Stimulated activated CD4-positive, alpha-beta T cell treated with anti-CD3 and anti-CD28 coated beads, TNF-alpha, amount 100 ng/mL, for 1 hour (primary cell): ENCODE measurements around the gene TMEM242.

Experiments used
- DNase-seq, 3 donors: peaks; one replicate each; pipeline ENCODE4 v3.0.0-alpha.2; 2020; ENCODE audit warnings: low read depth in 3 of 3, low spot score in 1 of 3

Gene TMEM242

DNA sequence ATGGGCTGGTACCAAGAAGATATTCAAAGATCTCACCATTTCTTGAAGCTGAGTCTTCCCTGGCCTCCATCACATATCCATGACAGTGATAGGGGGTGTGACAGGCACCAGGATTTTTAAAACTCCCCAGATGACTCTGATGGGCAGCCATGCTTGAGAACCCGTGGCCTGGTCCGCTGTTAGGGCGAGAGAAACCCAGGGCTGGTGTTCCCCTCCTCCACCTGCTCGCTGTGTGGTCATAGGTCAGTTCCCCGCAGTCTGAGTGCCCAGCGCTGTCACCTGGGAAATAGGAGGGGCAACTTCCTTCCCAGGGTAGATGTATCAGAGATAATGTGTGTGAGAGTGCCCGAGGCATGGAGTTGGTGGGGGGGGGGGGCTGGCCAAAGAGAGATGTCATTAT is 50.9 kb downstream of the TMEM242 start:
- DNase-seq, result no peak

- no peak for DNase-seq
These were observed 51.4 kb downstream of the TMEM242 start for GRCh38 chr6:157271911-157272310.

GRCh38 chr6:157271441-157271840 is 51.9 kb downstream of the TMEM242 start:
- DNase-seq, result no peak

- no peak for DNase-seq
These were observed 52.4 kb downstream of the TMEM242 start for GRCh38 chr6:157270916-157271315.

- DNase-seq, result no peak
These were observed 53.0 kb downstream of the TMEM242 start for GRCh38 chr6:157270308-157270707.

DNA sequence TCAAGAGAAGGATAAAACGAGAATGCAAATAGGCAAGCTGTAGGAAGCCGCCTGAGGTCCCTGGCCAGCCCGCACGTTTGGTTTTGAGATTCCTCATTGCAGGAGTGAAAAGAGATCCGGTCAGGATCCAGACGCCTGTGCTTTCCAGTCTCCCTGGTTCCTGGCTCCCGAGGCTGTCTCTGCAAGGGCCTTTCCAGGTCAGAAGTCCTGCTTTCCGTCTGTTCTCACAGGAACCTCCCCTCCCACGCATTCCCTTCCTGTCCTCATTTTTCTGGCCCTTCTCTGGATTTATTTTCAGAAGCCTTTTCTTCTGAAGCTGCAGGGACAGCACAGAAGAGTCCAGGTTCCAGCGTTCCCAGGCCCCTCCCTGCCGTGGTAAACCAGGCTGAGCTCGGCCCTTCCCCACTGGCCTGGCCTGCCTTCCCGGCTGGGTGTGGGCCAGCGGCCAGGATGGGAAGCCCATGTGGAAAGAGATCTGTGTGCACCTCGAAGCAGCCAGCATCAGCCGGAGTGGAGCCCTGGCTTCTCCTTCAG is 54.0 kb downstream of the TMEM242 start:
- no peak for DNase-seq

DNA sequence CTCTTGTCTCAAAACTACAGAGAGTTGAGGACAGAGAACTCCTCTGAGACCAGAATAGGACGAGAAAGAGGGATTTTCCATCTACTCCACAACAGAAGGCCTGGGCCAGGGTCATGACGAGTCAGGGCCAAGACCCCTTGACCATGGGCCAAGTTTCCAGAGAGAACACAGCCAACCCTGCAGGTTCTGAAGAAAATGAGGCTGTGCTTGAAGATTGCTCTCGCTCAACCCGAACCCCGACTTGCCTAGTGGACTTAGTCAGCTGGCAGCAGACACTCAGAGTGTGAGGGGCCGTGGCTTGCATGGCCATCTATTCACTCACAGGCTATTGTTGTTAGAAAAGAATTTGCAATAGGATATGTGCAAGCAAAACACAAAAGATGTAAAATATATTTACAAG is 54.5 kb downstream of the TMEM242 start:
- DNase-seq, result no peak

- no peak for DNase-seq
These were observed 54.9 kb downstream of the TMEM242 start for GRCh38 chr6:157268396-157268795.

- no peak for DNase-seq
These were observed 55.7 kb downstream of the TMEM242 start for GRCh38 chr6:157267654-157268053.

DNA sequence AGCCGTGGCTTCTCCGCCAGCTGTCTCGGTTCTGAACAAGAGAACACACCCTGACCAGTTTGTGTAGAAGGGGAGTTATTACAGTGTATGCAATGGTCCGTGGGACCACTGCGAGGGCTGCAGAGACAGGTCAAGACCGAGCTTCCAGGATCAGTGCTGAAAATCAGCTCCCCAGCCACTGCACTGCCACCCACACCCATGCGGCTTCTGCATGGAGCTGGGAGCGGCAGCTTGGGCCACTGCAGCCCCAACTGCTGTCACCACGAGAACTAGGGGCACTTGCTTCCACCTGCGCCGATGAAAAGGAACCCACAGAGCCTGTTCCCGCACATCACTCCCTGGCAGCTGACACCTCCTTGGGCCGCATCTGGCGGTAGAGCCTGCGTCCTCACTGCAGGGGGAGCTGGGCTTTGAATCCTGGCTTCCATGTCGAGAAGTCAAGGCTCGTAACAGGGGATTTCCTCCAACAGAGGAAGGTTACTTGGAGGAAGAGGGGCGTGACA is 56.2 kb downstream of the TMEM242 start:
- DNase-seq, result no peak

- DNase-seq, result no peak
These were observed 56.8 kb downstream of the TMEM242 start for GRCh38 chr6:157266274-157267101.

DNA sequence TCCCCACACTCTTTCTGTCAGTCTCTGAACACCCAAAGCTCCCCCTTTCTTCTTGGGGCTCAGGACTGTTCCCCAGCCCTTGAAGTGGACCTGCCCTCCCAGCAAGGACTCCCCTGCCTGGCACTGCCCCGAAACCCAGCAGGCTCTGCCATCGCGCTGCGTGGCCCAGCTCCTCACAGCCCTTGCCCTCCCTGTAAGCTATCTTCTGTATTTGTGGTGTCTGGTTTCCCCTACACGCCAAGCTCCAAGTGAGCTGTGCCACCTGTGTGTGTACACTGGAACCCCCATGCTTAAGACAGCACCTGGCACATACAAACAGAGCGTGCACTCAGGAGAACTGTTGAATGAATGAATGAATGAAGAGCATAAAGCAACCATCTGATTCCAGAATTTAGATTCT is 57.7 kb downstream of the TMEM242 start:
- DNase-seq, result no peak

DNA sequence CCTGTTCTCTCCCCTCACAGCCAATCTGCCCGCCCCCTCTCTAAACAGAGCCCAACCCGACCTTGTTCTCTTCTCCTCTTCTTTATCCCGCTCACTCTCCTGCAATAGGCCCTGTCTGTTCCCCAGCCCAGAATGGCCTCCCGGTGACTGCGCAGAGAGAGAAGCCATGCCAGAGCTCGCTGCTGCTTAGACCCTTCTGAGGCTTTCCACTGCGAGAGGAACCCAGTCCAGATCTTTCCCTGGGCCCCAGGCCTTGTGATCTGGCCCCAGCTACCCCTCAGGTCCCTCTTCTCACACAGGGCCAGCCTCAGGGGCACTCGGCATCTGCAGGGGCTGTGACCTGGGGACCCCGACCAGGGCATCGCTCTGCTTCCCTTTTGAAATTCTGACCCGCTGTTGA is 58.1 kb downstream of the TMEM242 start:
- no peak for DNase-seq

- no peak for DNase-seq
These were observed 58.6 kb downstream of the TMEM242 start for GRCh38 chr6:157264701-157265100.

DNA sequence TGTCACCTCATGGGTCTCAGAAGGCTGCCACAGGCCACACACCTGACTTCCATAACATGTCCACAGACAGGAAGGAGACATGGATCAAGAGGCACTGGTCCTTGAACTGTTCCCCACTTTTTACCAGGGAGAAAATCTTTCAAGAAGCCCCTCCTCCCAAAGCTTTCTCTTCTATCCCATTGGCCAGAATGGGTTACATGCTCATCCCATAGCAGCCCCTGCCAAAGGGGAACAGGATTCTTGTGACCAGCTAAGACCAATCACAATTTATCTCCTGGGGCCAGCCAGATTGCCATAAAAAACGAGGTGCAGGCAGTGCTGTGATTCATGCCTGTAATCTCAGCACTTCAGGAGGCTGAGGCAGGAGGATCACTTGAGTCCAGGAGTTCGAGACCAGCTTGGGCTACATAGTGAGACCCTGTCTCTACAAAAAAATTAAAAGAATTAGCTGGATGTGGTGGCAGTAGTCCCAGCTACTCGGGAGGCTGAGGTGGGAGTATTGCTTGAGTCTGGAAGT is 59.4 kb downstream of the TMEM242 start:
- DNase-seq, result no peak

GRCh38 chr6:157263146-157263545 is 60.2 kb downstream of the TMEM242 start:
- no peak for DNase-seq

- no peak for DNase-seq
These were observed 61.7 kb downstream of the TMEM242 start for GRCh38 chr6:157261606-157262005.

DNA sequence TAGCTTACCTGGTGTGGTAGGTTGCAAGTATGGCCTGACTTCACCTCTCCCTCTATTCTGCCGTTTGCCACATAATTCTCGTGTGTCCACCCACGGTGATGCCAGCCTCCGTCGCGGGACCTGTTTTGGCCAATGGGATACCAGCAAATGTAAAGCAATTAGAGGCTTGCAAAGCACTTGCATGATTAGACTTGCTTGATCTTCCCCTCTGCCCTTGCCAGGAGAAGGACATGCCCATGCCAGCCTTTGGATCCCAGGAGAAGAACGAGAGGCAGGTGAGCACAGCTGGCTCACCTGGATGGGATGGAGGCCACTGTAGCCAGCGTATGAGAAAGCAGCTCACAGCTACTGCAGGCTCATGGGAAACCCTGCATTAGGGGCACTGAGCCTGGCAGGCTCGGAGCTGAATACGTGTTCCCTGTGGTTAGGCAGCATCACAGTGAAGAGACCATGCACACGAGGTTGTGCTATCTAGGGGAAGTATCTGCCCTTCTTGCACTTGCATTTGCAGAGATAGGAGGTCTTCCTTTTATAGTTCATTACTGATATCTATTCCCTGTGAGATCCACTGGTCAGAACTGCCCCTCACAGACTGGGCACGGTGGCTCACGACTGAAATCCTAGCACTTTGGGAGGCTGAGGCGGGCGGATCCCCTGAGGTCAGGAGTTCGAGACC is 62.4 kb downstream of the TMEM242 start:
- no peak for DNase-seq

- DNase-seq, result no peak
These were observed 63.9 kb downstream of the TMEM242 start for GRCh38 chr6:157259443-157259842.

GRCh38 chr6:157258878-157259277 is 64.4 kb downstream of the TMEM242 start:
- DNase-seq, result no peak

GRCh38 chr6:157255079-157255478 is 68.2 kb downstream of the TMEM242 start:
- DNase-seq, result no peak

GRCh38 chr6:157254538-157254937 is 68.8 kb downstream of the TMEM242 start:
- no peak for DNase-seq
